ENCODE data around the gene AP4B1. TPM values are rescaled to one million over a fixed set of nuclear protein-coding genes. Genes with fewer than 3 reads are reported as not detected.

Gene AP4B1
- total RNA-seq, 2 donors from 2014 or later, result 5.0 to 14.8 TPM

DNA sequence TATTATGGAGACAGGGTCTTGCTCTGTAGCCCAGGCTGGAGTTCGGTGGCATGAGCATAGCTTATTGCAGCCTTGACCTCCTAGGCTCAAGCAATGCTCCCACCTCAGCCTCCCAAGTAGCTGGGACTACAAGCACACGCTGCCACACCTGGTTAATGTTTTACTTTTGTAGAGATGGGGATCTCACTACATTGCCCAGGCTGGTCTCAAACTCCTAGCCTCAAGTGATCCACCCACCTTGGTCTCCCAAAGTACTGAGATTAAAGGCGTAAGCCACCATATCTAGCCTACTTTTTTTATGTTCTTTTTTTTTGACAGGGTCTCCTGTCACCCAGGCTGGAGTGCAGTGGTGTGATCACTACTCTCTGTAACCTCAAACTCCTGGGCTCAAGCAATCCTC, 11.3 kb downstream of the AP4B1 start:
- intact Hi-C loops (cut with DNase I), result no loop called here
- no peak for DNase-seq (ENCODE audit: low spot score)
- Histone ChIP-seq H3K27ac (no peak overlapping the region), H3K27me3 (replicated peaks; ENCODE audit: insufficient read depth) (no peaks in the 10 kb centered on the region), H3K36me3 (no peaks in the 10 kb centered on the region), H3K4me3 (no peak overlapping the region), H3K4me1 (replicated peaks) (no peaks in the 10 kb centered on the region), H3K9me3 (no peaks in the 10 kb centered on the region)
- WGBS, result 94% methylated on average over 3 of the region's 3 CpGs
- TF ChIP-seq POLR2AphosphoS5 (IDR thresholded peaks at IDR 0.05) (no peak), POLR2A (IDR thresholded peaks at IDR 0.05) (no peak)
- TF ChIP-seq, protein P1, sequence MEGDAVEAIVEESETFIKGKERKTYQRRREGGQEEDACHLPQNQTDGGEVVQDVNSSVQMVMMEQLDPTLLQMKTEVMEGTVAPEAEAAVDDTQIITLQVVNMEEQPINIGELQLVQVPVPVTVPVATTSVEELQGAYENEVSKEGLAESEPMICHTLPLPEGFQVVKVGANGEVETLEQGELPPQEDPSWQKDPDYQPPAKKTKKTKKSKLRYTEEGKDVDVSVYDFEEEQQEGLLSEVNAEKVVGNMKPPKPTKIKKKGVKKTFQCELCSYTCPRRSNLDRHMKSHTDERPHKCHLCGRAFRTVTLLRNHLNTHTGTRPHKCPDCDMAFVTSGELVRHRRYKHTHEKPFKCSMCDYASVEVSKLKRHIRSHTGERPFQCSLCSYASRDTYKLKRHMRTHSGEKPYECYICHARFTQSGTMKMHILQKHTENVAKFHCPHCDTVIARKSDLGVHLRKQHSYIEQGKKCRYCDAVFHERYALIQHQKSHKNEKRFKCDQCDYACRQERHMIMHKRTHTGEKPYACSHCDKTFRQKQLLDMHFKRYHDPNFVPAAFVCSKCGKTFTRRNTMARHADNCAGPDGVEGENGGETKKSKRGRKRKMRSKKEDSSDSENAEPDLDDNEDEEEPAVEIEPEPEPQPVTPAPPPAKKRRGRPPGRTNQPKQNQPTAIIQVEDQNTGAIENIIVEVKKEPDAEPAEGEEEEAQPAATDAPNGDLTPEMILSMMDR (IDR thresholded peaks at IDR 0.05), result no peak

DNA sequence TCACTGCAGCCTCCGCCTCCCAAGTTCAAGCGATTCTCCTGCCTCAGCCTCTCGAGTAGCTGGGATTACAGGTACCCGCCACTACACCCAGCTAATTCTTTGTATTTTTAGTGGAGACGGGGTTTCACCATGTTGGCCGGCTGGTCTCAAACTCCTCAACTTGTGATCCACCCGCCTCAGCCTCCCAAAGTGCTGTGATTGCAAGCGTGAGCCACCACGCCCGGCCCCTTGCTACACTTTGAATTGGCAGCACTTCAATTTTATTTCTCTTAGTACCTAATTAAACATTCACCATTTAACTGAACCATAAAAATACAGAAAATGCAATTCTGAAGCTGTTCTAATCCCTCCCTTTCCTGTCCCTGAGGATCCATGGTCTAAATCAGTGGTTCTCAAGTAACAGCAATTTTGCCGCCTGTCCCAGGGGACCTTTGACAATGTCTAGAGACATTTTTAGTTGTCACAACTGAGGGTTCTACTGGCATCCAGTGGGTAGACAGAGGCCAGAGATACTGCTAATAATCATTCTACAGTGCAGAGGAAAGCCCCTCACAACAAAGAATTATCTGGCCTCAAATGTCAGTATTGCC, 12.9 kb downstream of the AP4B1 start:
- H3K4me1 ChIP-seq (replicated peaks), result no peaks in the 10 kb centered on the region
- H3K9me3 ChIP-seq, result no peaks in the 10 kb centered on the region
- intact Hi-C loops (cut with DNase I), result no loop called here
- DNase-seq (ENCODE audit: low spot score), result no peak
- no peak overlapping the region for H3K27ac ChIP-seq
- TF ChIP-seq, protein P1 (IDR thresholded peaks at IDR 0.05), result no peak
- no peak for TF ChIP-seq POLR2AphosphoS5 (IDR thresholded peaks at IDR 0.05)
- TF ChIP-seq POLR2A (IDR thresholded peaks at IDR 0.05), result no peak
- H3K4me3 ChIP-seq, result no peak overlapping the region
- 97% methylated on average over 11 of the region's 11 CpGs for WGBS
- H3K27me3 ChIP-seq (replicated peaks; ENCODE audit: insufficient read depth), result no peaks in the 10 kb centered on the region
- H3K36me3 ChIP-seq, result no peaks in the 10 kb centered on the region

DNA sequence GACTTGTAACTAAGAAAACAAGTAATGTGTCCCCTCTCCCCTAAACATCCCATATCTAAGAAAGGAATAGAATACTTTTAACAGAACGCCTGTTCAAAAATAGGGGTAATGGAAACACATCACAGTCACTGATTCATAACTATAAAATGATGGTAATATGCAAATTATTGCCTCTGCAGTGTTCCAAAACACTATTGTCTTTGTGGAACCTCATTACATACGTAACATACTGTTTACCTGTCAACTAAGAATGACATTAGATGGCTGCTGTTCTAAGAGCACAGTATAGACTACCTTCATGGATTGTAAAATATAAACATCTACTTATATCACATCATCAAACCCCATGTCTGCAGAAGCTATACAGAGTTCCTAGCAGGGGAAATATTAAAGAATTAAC, 13.8 kb downstream of the AP4B1 start:
- Histone ChIP-seq H3K4me3 (no peak overlapping the region), H3K27ac (no peak overlapping the region), H3K9me3 (no peaks in the 10 kb centered on the region), H3K36me3 (no peaks in the 10 kb centered on the region), H3K4me1 (replicated peaks) (no peaks in the 10 kb centered on the region), H3K27me3 (replicated peaks; ENCODE audit: insufficient read depth) (no peaks in the 10 kb centered on the region)
- 49% methylated on average over 2 of the region's 2 CpGs for WGBS
- intact Hi-C loops (cut with DNase I), result no loop called here
- TF ChIP-seq POLR2AphosphoS5 (IDR thresholded peaks at IDR 0.05) (no peak), POLR2A (IDR thresholded peaks at IDR 0.05) (no peak)
- TF ChIP-seq, protein P1 (IDR thresholded peaks at IDR 0.05), result no peak
- DNase-seq (ENCODE audit: low spot score), result no peak

DNA sequence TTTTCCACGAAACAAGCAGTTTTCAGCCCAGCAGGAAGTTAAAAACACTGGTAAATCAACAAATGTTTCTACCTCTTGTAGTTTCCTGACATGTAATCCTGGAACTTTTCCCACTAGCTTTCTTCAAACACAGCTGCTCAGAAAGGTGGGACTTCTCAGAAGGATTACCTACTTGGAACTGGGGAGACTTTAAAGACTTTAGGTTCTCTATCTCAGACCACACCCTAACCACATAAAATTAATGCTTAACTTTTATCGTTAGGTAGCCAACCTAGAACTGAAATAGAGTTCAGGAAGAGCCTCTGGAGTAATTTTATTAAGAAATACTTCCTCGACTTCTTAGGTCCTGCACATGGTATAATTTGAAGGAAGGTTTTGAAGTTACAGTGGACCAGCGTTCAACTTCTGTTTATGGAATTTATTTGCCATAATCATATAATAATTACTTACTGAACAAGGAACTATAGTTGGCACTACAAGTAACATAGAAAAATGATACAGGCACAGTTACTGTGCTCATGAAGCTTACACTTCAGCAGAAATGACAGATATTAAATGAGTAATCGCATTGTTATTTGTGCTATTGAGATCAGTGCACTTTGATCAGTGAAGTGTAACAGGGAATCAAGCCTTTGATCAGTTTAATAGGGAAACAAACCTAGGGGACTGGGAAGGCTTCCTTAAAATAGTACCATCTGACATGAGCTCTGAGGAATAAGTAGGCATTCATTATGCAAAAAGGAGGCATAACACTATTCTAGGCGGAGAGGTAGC, 17.0 kb downstream of the AP4B1 start, which contains the start of gene BCL2L15:
Gene BCL2L15, minus strand, starts transcription at position 180 of the 774 bp plus-strand sequence. CDS start 206 bp downstream, outside the sequence.
- no peaks in the 10 kb centered on the region for H3K27me3 ChIP-seq (replicated peaks; ENCODE audit: insufficient read depth)
- intact Hi-C loops (cut with DNase I), result no loop called here
- no peaks in the 10 kb centered on the region for H3K36me3 ChIP-seq
- H3K27ac ChIP-seq, result no peak within 1 kb of the TSS
- TF ChIP-seq POLR2A (IDR thresholded peaks at IDR 0.05), result no peak
- TF ChIP-seq POLR2AphosphoS5 (IDR thresholded peaks at IDR 0.05), result no peak
- TF ChIP-seq, protein P1 (IDR thresholded peaks at IDR 0.05), result no peak
- no peak for DNase-seq (ENCODE audit: low spot score)
- no peaks in the 10 kb centered on the region for H3K9me3 ChIP-seq
- no peak within 1 kb of the TSS for H3K4me3 ChIP-seq
- 50% methylated on average over 6 of the region's 6 CpGs for WGBS
- no peaks in the 10 kb centered on the region for H3K4me1 ChIP-seq (replicated peaks)
